ENCODE measurements around the gene CTDSP2. TPM values are rescaled to one million over a fixed set of nuclear protein-coding genes. Genes with fewer than 3 reads are reported as not detected.

The CTDSP2 gene
- total and polyA plus RNA-seq, 2 of the 8 experiments (the other 6 are each of a cell fraction or from before 2014, with no cell fraction given) = 71.3 to 91.7 TPM

DNA sequence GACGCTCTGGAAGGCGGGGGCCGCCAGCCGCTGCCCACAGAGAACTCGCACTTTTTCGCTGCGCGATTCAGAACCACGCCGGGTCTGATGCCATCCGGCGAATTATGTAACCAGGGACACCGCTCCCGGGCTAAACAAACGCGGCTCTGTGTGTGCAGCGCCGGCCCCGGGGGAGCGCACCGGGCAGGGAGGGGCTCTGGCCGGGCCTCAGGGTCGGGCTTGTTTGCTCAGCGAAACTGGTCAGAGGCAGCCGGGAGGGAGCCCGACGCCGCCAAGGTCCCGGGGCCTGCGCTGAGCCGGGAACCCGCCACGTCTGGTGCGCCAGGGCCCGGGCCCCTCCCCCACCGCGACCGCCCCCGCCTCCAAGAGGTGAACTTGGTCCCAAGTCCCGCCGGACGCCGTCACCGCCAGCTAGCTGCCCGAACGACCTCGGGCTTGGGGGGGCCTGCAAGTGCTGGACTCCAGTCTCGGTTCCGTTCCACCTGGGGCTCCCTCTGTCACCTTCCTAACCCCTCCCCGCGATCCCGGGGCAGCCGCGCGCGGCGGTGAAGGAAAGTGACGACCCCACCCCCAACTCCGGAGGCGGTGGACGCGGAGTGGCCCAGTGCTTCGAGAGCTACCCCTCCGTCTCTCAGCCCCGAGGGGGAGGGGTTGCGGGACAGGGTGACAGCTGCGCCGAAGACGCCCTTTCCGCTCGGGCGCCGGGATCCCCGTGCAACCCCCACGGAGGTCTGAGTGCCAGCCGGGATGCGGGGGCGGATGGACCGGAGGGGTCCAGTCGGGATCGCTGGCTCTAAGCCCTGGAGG, 848 bp downstream of the CTDSP2 start (continued):
- no peak for TF ChIP-seq EZH2 (IDR thresholded peaks at IDR 0.05; ENCODE audit: low read depth, low read length, severe bottlenecking)
- TF ChIP-seq, protein P1, sequence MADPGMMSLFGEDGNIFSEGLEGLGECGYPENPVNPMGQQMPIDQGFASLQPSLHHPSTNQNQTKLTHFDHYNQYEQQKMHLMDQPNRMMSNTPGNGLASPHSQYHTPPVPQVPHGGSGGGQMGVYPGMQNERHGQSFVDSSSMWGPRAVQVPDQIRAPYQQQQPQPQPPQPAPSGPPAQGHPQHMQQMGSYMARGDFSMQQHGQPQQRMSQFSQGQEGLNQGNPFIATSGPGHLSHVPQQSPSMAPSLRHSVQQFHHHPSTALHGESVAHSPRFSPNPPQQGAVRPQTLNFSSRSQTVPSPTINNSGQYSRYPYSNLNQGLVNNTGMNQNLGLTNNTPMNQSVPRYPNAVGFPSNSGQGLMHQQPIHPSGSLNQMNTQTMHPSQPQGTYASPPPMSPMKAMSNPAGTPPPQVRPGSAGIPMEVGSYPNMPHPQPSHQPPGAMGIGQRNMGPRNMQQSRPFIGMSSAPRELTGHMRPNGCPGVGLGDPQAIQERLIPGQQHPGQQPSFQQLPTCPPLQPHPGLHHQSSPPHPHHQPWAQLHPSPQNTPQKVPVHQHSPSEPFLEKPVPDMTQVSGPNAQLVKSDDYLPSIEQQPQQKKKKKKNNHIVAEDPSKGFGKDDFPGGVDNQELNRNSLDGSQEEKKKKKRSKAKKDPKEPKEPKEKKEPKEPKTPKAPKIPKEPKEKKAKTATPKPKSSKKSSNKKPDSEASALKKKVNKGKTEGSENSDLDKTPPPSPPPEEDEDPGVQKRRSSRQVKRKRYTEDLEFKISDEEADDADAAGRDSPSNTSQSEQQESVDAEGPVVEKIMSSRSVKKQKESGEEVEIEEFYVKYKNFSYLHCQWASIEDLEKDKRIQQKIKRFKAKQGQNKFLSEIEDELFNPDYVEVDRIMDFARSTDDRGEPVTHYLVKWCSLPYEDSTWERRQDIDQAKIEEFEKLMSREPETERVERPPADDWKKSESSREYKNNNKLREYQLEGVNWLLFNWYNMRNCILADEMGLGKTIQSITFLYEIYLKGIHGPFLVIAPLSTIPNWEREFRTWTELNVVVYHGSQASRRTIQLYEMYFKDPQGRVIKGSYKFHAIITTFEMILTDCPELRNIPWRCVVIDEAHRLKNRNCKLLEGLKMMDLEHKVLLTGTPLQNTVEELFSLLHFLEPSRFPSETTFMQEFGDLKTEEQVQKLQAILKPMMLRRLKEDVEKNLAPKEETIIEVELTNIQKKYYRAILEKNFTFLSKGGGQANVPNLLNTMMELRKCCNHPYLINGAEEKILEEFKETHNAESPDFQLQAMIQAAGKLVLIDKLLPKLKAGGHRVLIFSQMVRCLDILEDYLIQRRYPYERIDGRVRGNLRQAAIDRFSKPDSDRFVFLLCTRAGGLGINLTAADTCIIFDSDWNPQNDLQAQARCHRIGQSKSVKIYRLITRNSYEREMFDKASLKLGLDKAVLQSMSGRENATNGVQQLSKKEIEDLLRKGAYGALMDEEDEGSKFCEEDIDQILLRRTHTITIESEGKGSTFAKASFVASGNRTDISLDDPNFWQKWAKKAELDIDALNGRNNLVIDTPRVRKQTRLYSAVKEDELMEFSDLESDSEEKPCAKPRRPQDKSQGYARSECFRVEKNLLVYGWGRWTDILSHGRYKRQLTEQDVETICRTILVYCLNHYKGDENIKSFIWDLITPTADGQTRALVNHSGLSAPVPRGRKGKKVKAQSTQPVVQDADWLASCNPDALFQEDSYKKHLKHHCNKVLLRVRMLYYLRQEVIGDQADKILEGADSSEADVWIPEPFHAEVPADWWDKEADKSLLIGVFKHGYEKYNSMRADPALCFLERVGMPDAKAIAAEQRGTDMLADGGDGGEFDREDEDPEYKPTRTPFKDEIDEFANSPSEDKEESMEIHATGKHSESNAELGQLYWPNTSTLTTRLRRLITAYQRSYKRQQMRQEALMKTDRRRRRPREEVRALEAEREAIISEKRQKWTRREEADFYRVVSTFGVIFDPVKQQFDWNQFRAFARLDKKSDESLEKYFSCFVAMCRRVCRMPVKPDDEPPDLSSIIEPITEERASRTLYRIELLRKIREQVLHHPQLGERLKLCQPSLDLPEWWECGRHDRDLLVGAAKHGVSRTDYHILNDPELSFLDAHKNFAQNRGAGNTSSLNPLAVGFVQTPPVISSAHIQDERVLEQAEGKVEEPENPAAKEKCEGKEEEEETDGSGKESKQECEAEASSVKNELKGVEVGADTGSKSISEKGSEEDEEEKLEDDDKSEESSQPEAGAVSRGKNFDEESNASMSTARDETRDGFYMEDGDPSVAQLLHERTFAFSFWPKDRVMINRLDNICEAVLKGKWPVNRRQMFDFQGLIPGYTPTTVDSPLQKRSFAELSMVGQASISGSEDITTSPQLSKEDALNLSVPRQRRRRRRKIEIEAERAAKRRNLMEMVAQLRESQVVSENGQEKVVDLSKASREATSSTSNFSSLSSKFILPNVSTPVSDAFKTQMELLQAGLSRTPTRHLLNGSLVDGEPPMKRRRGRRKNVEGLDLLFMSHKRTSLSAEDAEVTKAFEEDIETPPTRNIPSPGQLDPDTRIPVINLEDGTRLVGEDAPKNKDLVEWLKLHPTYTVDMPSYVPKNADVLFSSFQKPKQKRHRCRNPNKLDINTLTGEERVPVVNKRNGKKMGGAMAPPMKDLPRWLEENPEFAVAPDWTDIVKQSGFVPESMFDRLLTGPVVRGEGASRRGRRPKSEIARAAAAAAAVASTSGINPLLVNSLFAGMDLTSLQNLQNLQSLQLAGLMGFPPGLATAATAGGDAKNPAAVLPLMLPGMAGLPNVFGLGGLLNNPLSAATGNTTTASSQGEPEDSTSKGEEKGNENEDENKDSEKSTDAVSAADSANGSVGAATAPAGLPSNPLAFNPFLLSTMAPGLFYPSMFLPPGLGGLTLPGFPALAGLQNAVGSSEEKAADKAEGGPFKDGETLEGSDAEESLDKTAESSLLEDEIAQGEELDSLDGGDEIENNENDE (IDR thresholded peaks at IDR 0.05; ENCODE audit: insufficient replicate concordance, low read length) = no peak
- no peak for TF ChIP-seq RXRA (IDR thresholded peaks at IDR 0.05; ENCODE audit: insufficient read depth, low read depth, low read length)
- TF ChIP-seq, protein P2, sequence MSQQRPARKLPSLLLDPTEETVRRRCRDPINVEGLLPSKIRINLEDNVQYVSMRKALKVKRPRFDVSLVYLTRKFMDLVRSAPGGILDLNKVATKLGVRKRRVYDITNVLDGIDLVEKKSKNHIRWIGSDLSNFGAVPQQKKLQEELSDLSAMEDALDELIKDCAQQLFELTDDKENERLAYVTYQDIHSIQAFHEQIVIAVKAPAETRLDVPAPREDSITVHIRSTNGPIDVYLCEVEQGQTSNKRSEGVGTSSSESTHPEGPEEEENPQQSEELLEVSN (IDR thresholded peaks at IDR 0.05) = 0 out of 2 replicates have a peak, but pooled peaks have one; percentile 28
- no peak for TF ChIP-seq NRF1 (IDR thresholded peaks at IDR 0.05; ENCODE audit: low read depth, low read length)
- TF ChIP-seq TEAD4 (IDR thresholded peaks at IDR 0.05; ENCODE audit: low read depth, low read length) = no peak
- no peak for TF ChIP-seq SUZ12 (IDR thresholded peaks at IDR 0.05; ENCODE audit: low read length)
- TF ChIP-seq POLR2A (IDR thresholded peaks at IDR 0.05; ENCODE audit: control extremely low read depth in 1 of 2, low read depth in 2 of 2, low read length in 2 of 2) = peak in 1 of 2 experiments; percentile 33; a peak in 1 of 3 replicates
- TF ChIP-seq CHD1 (IDR thresholded peaks at IDR 0.05; ENCODE audit: low read depth, low read length) = no peak

Data from H1 (cell line).